Measurements from ENCODE around the gene PAX1. TPM values are rescaled to one million over a fixed set of nuclear protein-coding genes. Genes with fewer than 3 reads are reported as not detected.
A peak's percentile ranks its signal among the peaks of the same experiment; 100 is the strongest.

The PAX1 gene
- total and polyA plus RNA-seq, 12 donors, result not detected

DNA sequence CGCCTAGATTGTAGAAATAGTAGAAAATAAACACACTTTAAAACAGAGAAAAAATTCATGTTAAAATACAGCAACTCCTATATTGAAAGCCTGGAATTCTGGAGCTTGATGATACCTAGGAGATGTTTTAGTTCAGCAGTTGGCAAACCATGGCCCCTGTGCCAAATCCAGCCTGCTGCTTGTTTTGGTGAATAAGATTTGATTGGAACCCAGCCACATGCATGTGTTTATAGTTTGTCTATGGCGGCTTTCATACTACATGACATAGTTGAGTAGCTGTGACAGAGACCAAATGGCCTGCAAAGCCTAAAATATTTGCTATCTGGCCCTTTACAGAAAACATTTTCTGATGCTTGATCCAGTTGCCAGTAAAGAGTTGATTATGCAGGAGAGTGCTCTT lies 57.2 kb downstream of the PAX1 start:
- intact Hi-C loops (cut with DNase I), result no loop called here
- H3K27ac ChIP-seq, result no peak overlapping the region
- H3K36me3 ChIP-seq (replicated peaks in 1 of 2), result no peaks in the 10 kb centered on the region
- no peak overlapping the region for H3K4me3 ChIP-seq
- DNase-seq, result no peak
- 68 to 84% (median 75%) methylated on average over 2 of the region's 2 CpGs for WGBS, 4 donors
- H3K27me3 ChIP-seq, result no peaks in the 10 kb centered on the region
- no peak for TF ChIP-seq POLR2A (IDR thresholded peaks at IDR 0.05)
- H3K9me3 ChIP-seq (replicated peaks in 1 of 3), result no peaks in the 10 kb centered on the region
- no peaks in the 10 kb centered on the region for H3K4me1 ChIP-seq (replicated peaks in 1 of 2)

DNA sequence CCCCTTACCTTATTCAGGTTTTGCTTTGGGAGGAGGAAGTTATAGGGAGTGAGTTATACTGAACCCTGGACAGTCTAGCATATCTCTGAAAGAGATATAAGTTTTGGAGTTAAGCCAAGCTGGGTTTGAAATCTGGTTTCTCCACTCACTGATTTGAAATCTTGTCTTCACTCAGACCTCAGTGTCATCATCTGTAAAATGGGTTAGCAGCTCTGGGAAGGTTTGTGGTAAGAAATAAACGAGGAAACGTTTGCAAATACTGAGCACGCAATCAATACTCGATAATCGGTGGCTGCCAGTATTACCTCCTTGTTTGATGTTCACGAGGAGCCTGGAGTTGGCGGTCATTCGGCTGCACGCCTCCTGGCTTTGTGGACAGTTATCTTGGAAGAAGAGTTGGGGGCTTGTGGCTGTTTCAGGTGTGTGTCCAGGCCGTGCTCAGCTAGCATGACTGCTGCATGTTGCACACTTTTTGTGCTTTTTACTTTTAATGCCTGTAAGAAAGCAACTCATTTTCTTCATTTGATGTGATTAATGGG lies 61.8 kb downstream of the PAX1 start:
- Histone ChIP-seq H3K27ac (no peak overlapping the region), H3K4me1 (replicated peaks in 1 of 2) (no peaks in the 10 kb centered on the region), H3K9me3 (replicated peaks in 1 of 3) (no peaks in the 10 kb centered on the region), H3K4me3 (peak overlapping the region in 1 of 4 donors; percentile 7), H3K36me3 (replicated peaks in 1 of 2) (no peaks in the 10 kb centered on the region), H3K27me3 (no peaks in the 10 kb centered on the region)
- DNase-seq, result no peak
- intact Hi-C loops (cut with DNase I), result no loop called here
- 53 to 73% (median 67%) methylated on average over 10 of the region's 10 CpGs for WGBS, 4 donors
- TF ChIP-seq, protein P1, sequence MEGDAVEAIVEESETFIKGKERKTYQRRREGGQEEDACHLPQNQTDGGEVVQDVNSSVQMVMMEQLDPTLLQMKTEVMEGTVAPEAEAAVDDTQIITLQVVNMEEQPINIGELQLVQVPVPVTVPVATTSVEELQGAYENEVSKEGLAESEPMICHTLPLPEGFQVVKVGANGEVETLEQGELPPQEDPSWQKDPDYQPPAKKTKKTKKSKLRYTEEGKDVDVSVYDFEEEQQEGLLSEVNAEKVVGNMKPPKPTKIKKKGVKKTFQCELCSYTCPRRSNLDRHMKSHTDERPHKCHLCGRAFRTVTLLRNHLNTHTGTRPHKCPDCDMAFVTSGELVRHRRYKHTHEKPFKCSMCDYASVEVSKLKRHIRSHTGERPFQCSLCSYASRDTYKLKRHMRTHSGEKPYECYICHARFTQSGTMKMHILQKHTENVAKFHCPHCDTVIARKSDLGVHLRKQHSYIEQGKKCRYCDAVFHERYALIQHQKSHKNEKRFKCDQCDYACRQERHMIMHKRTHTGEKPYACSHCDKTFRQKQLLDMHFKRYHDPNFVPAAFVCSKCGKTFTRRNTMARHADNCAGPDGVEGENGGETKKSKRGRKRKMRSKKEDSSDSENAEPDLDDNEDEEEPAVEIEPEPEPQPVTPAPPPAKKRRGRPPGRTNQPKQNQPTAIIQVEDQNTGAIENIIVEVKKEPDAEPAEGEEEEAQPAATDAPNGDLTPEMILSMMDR (IDR thresholded peaks at IDR 0.05), result no peak
- no peak for TF ChIP-seq POLR2A (IDR thresholded peaks at IDR 0.05)

- TF ChIP-seq, protein P1 (IDR thresholded peaks at IDR 0.05), result peak in 5 of 6 experiments; percentile 15 to 33 (median 24)
- no peak for TF ChIP-seq POLR2A (IDR thresholded peaks at IDR 0.05)
- peak overlapping the region in 1 of 5 donors; percentile 17 for H3K27ac ChIP-seq
- 1 to 5% (median 3%) methylated on average over 3 to 22 of the region's 22 CpGs for WGBS, 4 donors
Measured at GRCh38 chr20:21767739-21768223, 62.3 kb downstream of the PAX1 start.

More at GRCh38 chr20:21767739-21768223, 62.3 kb downstream of the PAX1 start:
- Histone ChIP-seq H3K36me3 (replicated peaks in 1 of 2) (no peaks in the 10 kb centered on the region), H3K4me1 (replicated peaks in 1 of 2) (no peaks in the 10 kb centered on the region), H3K4me3 (peak overlapping the region in 1 of 4 donors; percentile 7), H3K9me3 (replicated peaks in 1 of 3) (no peaks in the 10 kb centered on the region), H3K27me3 (no peaks in the 10 kb centered on the region)
- intact Hi-C loops (cut with DNase I), result no loop called here
- DNase-seq, result peak; percentile 24 to 66 (median 60)

Small RNAs within 50 kb of the gene (small RNA-seq; reads per million reads assigned to genes)
- gene RPL41P1, result 0 reads per million in 2 donors

Other genes starting within 250 kb of the PAX1 start
- not detected for gene NKX2-2, start 191.6 kb upstream of the PAX1 start, total RNA-seq
- not detected for gene NKX2-2, start 191.6 kb upstream of the PAX1 start, polyA plus RNA-seq

Data from adrenal gland (tissue), 12 donors.